GM18861 (cell line): ENCODE data around the gene THUMPD2.

Experiments used
- ATAC-seq: cut with Tn5 transposase; IDR thresholded peaks from one replicate; pipeline ENCODE4 v1.9.1; 2021; ENCODE audit not compliant: unreplicated experiment

THUMPD2 gene

DNA sequence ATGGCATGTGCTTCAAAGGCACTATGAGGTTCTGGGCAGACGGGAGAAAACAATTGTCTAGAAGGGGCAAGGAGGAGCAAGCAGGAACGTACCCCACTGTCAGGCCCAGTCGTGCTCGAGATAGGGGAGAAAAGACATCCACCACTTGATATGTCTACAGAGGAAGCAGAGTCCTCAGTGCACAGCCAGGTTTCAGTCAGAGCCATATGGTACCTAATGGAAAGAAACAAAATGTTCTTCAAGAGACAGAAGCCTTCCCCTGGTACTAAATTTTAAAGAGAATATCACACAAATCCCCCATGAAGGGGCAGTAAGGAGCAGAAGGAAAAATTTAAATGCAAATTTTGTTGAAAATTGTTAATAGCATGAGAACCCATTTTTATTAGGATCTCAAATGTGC is 21.9 kb downstream of the THUMPD2 start:
- ATAC-seq: no peak

GRCh38 chr2:39755466-39755865 is 23.6 kb downstream of the THUMPD2 start:
- no peak for ATAC-seq

DNA sequence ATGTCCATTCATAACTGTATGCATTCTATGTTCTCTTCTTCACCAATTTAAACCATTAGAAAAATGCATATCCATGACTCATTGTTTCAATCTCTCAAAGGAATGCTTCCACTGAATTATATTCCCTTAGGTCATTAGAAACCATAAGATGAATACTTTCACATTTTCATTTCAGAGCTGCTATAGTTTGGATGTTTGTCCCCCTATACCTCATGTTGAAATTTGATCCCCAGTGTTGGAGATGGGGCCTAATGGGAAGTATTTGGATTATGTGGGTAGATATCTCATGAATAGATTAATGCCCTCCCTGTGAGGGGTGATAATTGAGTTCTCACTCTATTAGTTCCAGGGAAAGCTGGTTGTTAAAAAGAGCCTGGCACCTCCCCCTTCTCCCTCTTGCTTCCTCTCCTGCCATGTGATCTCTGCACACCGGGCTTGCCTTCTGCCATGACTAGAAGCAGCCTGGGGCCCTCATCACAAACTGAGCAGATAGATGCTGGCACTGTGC is 35.7 kb downstream of the THUMPD2 start:
- ATAC-seq: no peak

- no peak for ATAC-seq
Observed at GRCh38 chr2:39741871-39742270, 37.2 kb downstream of the THUMPD2 start.

DNA sequence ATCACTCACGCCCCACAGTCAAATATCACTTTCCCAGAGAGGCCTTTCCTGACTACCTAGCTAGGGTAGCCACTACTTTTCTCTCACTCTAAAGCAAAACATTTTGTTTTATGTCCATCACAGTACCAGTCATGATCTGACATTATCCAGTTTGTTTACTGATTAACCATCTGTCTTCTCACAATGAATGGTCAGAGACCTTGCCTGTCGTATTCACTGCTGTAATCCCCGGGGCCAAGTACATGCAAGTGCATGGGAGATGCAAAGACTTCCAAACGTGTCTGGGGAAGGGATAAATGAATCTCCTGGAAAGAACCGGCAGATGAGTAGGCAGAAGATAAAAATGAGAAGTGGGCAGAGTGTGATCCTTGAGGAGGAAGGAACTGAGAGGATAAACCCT is 39.7 kb downstream of the THUMPD2 start:
- no peak for ATAC-seq

- ATAC-seq: no peak
Observed at GRCh38 chr2:39738936-39739335, 40.1 kb downstream of the THUMPD2 start.

DNA sequence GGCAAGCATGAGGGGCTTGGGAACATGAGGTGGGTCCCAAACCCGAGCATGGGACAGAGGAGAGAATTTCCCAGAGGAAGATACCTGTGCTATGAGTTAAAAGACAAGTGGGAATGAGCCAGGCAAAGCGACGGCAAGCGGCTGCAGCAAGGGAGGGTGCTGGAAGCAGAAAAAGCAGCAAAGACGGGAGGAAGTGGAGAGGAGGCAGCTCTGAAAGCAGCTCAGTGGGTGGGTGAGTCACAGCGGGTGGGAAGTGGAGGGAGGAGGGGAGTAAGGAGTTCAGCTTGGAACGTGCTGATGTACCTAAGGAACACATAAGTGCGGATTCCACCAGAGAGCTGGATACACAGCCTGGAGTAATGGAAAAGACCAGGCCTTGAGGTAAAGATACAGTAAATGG is 41.4 kb downstream of the THUMPD2 start:
- no peak for ATAC-seq

- no peak for ATAC-seq
Observed at GRCh38 chr2:39736640-39737039, 42.4 kb downstream of the THUMPD2 start.

GRCh38 chr2:39735648-39736047 is 43.4 kb downstream of the THUMPD2 start:
- no peak for ATAC-seq

DNA sequence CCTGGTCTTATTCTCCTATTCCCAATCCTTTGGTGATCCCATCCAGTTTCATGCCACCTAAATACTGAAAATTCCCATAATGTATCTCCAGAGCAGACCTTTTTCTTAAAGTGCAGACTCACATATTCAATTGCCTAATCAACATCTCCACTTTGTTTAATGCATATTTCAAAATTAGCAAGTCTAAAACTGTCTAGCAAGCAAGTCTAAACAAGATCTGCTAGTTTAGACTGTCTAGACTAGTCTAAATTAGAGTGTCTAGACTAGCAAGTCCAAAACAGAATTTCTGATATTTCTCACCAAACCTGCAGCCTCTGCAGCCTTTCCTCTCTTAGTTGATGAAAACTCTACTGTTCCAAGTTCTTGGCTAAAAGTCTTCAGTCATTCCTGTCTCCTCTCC is 44.6 kb downstream of the THUMPD2 start:
- no peak for ATAC-seq

- ATAC-seq: no peak
Observed at GRCh38 chr2:39733070-39733674, 45.9 kb downstream of the THUMPD2 start.

DNA sequence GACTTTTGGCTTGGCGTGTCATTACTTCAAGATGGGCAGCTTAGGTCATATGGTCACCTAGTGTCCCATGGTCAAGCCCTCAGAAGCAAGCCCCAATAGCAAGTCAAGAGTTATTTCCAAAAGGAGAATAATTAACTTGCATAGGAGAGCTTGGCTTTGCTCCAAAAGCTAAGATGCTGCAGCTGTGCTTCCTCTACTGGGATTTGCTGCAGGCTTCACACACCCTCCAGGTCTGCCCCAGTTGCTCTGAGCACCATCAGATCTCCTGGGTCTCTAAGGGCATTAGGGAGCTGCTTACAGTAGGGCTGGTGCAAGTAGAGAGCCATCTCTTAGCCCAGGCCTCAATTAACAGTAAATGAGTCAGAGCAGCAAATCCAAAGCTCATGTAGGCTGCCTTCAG is 46.6 kb downstream of the THUMPD2 start:
- no peak for ATAC-seq

DNA sequence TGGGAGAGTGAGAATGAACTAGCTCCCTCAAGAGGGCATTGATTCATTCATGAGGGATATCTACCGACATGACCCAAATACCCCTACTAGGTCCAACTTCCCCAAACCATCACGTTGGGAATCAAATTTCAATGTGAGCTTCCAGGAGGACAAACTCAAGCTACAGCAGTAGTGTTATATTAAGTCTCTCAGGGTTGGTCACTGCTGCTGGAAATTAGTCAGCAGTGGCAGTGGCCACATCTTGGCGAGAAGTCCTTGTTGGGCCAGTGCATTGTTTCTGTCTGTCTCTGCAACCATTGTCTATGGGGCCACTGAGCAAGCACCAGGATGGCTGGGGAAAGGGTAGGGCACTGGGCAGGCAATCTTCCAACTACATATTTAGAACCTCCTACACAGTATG is 47.5 kb downstream of the THUMPD2 start:
- no peak for ATAC-seq

DNA sequence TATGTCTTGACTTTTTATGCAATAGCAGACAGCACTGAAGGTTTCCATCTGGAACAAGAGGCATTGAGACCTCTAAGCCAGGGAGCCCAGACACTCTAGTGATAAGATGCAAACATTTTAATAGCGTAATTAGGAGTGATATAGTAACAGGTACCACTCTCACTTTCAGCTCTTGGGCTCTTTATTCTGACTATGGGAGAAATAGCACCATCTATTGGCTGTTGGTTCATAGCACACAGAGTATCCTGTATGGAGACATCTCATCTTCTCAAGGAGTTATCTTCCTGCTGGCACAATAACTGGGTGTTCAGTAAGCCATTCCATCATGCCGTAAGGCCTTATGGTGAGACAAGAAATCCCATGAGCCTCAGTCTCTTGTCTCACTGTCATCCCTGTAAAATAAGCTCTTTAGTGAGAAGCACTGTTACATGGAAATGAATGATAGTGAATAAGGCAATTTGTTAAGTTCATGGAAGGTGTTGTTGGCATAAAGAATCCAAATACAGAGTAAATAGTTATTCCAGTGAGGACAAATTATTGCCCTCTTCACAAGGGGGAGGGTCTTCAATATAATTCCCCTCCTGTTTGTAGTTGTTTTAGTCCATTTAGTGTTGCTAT is 48.3 kb downstream of the THUMPD2 start:
- peak; percentile 61 for ATAC-seq

DNA sequence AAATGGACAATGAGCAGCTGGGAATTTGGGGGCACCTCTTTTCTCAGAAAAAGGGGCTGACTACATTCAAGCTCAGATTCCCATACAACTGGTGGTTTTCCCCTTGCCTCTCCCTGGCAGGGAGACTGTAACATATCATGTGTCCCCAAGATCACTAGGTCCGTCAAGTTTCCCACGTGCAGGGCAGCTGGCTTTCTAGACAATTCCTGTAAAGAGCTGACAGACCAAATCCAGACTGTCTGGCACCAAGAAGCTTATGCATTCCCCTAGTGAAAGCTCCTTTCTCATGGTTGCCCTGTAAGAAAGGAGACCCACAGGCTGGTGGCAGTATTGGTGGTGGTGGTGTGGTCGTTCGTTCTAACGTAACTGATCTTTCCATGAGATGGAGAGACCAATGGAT is 48.8 kb downstream of the THUMPD2 start:
- no peak for ATAC-seq

GRCh38 chr2:39728941-39729351 is 50.1 kb downstream of the THUMPD2 start:
- no peak for ATAC-seq

- peak; percentile 66 for ATAC-seq
Observed at GRCh38 chr2:39728085-39728484, 51.0 kb downstream of the THUMPD2 start.

GRCh38 chr2:39725401-39725800 is 53.7 kb downstream of the THUMPD2 start:
- no peak for ATAC-seq

DNA sequence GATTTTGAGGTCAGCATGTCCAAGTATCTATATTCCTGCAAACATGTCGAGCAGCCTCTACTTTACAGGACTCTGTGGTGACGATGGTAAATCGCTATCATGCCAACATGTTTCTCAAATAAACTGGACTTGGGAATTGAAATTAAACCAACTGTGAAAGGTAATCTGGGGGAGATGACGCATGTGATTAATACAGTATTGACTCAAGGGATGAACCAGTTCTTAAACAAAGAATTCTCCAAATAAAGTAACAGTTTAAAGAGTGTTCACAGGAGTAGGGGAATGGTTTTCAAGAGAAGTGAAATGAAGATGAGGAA is 54.3 kb downstream of the THUMPD2 start:
- no peak for ATAC-seq

DNA sequence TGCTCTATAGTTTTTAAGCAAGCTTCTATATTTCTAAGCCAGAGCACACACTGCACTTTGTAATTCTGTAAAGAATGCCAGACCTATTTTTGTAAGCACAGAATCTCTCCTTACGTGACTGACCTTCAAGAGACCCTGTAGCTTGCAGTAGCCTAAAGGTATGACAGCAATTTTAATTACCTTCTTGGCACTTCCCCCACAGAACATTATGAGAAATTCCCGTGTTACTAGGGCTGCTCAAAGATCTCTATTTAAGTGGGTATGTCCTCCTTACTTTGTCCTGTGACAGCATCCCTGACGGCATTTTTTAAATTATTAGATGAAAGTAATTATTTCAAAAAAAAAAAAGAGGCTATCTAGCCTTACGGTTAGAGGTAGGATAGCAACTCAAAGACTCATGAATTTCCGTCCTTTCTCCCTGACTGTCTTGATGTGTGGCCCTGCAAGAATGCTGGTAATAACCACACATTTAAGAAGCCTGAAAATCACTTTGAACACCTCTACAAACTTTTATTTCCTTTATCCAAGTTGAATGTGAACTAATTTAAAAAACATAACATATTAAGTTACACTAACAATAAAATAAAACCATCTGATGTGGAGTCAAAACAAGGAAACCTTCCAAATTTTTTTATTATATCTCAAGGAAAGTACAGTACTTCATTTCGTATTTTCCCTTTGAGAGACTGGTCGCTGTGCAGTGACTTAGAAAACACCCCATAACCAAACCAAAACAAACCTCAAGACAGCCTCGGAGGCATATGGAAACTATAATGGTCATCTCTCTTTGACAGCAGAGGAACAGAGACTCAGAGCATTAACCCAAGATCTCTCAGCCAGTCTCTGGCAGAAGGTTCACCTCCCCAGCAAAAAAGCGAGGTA is 54.9 kb downstream of the THUMPD2 start:
- no peak for ATAC-seq

DNA sequence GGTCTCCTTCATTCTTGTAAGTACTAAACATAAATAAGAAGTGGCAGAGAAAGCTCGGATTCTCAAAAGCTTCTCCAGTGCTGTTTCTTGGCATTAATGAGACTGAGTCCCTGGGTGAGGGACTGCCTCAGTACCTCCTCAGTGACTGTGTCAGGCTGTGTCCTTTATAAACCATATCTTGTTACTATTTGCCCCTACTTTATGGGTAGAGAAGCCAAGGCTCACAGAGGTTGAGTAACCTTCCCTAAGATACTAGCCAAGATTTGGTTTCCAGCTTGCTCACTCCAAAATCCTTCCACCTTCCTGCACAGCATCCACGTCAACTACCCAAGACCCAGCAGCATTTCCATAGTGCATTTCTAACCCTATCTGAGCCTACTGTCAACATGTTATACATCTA is 55.6 kb downstream of the THUMPD2 start:
- ATAC-seq: no peak

- no peak for ATAC-seq
Observed at GRCh38 chr2:39720970-39721369, 58.1 kb downstream of the THUMPD2 start.
